Caco-2 (cell line): ENCODE results near the gene DLG2. TPM values are rescaled to one million over a fixed set of nuclear protein-coding genes. Genes with fewer than 3 reads are reported as not detected.

Experiments used
- BruUV-seq: library from RNA; stranded (reverse); fragments of 400-500 nt; replicated peaks from 2 replicates; lab custom pipeline; 2021; lab: Mats Ljungman, UMichigan
- CTCF ChIA-PET: fragments of 300-600 bp; sonication (Branson Sonifier 250); formaldehyde crosslinking; loops from one replicate; lab custom pipeline; 2022; ENCODE audit warnings: antibody characterized with exemption; lab: Charles Lee
- POLR2A ChIA-PET: fragments of 300-600 bp; sonication (Branson Sonifier 250); formaldehyde crosslinking; loops from one replicate; lab custom pipeline; 2022; ENCODE audit warnings: antibody characterized with exemption; lab: Charles Lee
- DNase-seq, 2 experiments: peaks; one replicate each; pipeline versions ENCODE4 v3.0.0 to v3.0.0-alpha.2; 2020 to 2022
- H3K27me3 ChIP-seq: replicated peaks from 2 replicates; pipeline ENCODE4 v1.6.0; 2011; ENCODE audit warnings: low read length; ENCODE audit not compliant: control insufficient read depth, insufficient read depth
- H3K36me3 ChIP-seq: 2 replicates; pipeline ENCODE4 v1.5.1; 2011; ENCODE audit warnings: low read length; ENCODE audit not compliant: control insufficient read depth, insufficient read depth
- H3K4me1 ChIP-seq: fragments of 250-450 bp; sonication (Bioruptor Pico); 2 replicates; pipeline ENCODE4 v1.5.1; 2020; ENCODE audit warnings: mild to moderate bottlenecking
- H3K4me3 ChIP-seq: 2 replicates; pipeline ENCODE4 v1.5.1; 2011; ENCODE audit warnings: low read depth, mild to moderate bottlenecking, control low read depth, low read length
- H3K9me3 ChIP-seq: fragments of 250-450 bp; sonication (Bioruptor Pico); 2 replicates; pipeline ENCODE4 v1.5.1; 2020; ENCODE audit warnings: mild to moderate bottlenecking, moderate library complexity
- H3K27ac Mint-ChIP-seq: one replicate; pipeline ENCODE4 v1.8.0; 2022; ENCODE audit warnings: mixed read lengths; ENCODE audit not compliant: unreplicated experiment
- H3K27me3 Mint-ChIP-seq: one replicate; pipeline ENCODE4 v1.8.0; 2022; ENCODE audit warnings: mixed read lengths; ENCODE audit not compliant: insufficient read depth, unreplicated experiment
- H3K36me3 Mint-ChIP-seq: one replicate; pipeline ENCODE4 v1.8.0; 2022; ENCODE audit warnings: mild to moderate bottlenecking, mixed read lengths; ENCODE audit not compliant: insufficient read depth, unreplicated experiment
- H3K4me1 Mint-ChIP-seq: one replicate; pipeline ENCODE4 v1.8.0; 2022; ENCODE audit warnings: low read depth, mixed read lengths; ENCODE audit not compliant: unreplicated experiment
- H3K4me3 Mint-ChIP-seq: one replicate; pipeline ENCODE4 v1.8.0; 2022; ENCODE audit warnings: mild to moderate bottlenecking, moderate library complexity, mixed read lengths; ENCODE audit not compliant: unreplicated experiment
- H3K9me3 Mint-ChIP-seq: one replicate; pipeline ENCODE4 v1.8.0; 2022; ENCODE audit warnings: mixed read lengths; ENCODE audit not compliant: unreplicated experiment
- intact Hi-C: fragments of 100-400 bp; cut with micrococcal nuclease; formaldehyde crosslinking; loops from one replicate; pipeline ENCODE4 v1.10.0; 2022; ENCODE audit not compliant: unreplicated experiment
- total RNA-seq: library from RNA; stranded (reverse); gene quantifications from 2 replicates; pipeline ENCODE4 v1.2.3, GENCODE V29; 2022
- TF ChIP-seq, protein P1 (sequence below), 2 experiments: fragments of 200-600 bp in 1 of 2; IDR thresholded peaks; 1 replicate in 1 of 2; 2 replicates in 1 of 2; pipeline versions ENCODE4 v1.5.1 to v1.8.0; 2011 to 2022; ENCODE audit warnings: antibody characterized with exemption in 1 of 2, control low read depth in 1 of 2, inconsistent platforms in 1 of 2, low read depth in 1 of 2, low read length in 1 of 2, mild to moderate bottlenecking in 1 of 2, moderate library complexity in 1 of 2; ENCODE audit not compliant: insufficient read depth in 1 of 2, severe bottlenecking in 1 of 2, unreplicated experiment in 1 of 2

DLG2 gene
- total RNA-seq, 1 experiment from 2014 or later = 21.6 TPM

DNA sequence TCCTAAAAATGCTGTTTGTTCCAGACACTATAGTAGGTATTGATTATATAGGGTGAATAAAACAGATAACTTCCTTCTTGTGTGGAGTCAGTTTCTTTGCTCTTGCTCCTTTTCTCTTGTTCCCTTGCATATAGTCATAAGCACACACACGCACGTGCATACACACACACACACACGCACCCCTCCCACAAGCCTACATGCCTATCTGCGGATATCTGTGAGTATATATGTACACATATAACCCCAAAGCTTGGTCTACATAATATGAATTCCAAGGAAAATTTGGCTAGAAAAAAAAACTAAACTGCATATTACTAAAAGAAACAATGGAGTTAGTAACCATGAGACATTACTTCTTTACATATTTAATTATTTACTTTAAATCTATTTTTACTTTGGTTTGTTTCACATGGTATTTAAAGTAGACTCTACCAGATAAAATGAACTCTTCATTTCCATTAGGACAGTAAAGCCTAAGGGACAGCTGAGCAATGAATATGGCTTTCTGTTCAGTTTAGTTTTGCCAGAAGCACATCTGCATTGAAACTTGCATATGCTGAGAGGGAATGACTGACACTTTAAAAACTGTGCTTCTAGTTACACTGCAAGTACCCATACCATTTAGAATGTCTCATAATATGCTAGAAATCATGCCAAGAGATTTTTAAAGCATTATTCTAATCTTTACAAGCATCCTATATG, 676.4 kb downstream of the DLG2 start:
- H3K36me3 ChIP-seq = no peaks in the 10 kb centered on the region
- no peak overlapping the region for H3K27ac Mint-ChIP-seq
- no peak for DNase-seq
- no peaks in the 10 kb centered on the region for H3K27me3 ChIP-seq
- H3K9me3 ChIP-seq = no peaks in the 10 kb centered on the region
- ChIA-PET CTCF (no interaction called here), POLR2A (no interaction called here)
- H3K4me3 ChIP-seq = no peak overlapping the region
- H3K36me3 Mint-ChIP-seq = no peaks in the 10 kb centered on the region
- no TSS peak for BruUV-seq
- peaks cover 6% of the 10 kb centered on the region for H3K4me1 Mint-ChIP-seq
- H3K4me1 ChIP-seq = no peaks in the 10 kb centered on the region
- no peaks in the 10 kb centered on the region for H3K27me3 Mint-ChIP-seq
- TF ChIP-seq, protein P1, sequence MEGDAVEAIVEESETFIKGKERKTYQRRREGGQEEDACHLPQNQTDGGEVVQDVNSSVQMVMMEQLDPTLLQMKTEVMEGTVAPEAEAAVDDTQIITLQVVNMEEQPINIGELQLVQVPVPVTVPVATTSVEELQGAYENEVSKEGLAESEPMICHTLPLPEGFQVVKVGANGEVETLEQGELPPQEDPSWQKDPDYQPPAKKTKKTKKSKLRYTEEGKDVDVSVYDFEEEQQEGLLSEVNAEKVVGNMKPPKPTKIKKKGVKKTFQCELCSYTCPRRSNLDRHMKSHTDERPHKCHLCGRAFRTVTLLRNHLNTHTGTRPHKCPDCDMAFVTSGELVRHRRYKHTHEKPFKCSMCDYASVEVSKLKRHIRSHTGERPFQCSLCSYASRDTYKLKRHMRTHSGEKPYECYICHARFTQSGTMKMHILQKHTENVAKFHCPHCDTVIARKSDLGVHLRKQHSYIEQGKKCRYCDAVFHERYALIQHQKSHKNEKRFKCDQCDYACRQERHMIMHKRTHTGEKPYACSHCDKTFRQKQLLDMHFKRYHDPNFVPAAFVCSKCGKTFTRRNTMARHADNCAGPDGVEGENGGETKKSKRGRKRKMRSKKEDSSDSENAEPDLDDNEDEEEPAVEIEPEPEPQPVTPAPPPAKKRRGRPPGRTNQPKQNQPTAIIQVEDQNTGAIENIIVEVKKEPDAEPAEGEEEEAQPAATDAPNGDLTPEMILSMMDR (IDR thresholded peaks at IDR 0.05; ENCODE audit: insufficient read depth in 1 of 2, low read depth in 1 of 2, low read length in 1 of 2, severe bottlenecking in 1 of 2, unreplicated experiment in 1 of 2) = no peak
- H3K4me3 Mint-ChIP-seq = no peak overlapping the region
- intact Hi-C loops = no loop called here
- H3K9me3 Mint-ChIP-seq = no peaks in the 10 kb centered on the region

DNA sequence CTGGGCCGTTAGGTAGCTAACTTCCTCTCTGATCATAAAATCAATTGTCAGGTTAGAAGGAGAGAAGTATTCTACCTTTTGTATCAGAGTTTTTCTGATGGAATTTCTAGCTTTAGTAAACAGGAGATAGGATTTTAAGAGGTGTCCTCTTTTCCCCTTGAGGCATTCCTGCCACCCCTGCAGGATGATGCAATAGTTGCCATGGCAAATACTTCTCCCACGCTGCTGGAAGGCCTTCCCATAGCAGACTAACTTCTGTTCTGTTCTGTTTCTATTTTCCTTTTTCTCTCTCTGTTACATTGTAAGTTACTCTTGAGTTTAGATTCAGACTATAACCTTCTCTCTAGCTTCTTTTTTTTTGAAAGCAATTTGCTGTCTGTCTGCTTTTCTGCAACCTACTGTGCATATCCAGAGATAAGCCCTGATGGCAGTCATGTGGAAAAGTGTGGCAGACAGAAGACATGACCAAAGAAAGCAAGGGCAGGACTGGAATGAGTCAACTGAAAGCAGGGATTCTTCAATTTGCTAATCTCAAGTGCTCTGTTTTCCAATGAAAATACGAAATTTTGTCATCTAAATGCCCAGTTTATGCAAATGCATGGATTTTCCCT, 679.1 kb downstream of the DLG2 start:
- Mint-ChIP-seq H3K9me3 (peaks cover 19% of the 10 kb centered on the region), H3K36me3 (no peaks in the 10 kb centered on the region), H3K4me3 (no peak overlapping the region), H3K27ac (no peak overlapping the region), H3K4me1 (peaks cover 6% of the 10 kb centered on the region), H3K27me3 (no peaks in the 10 kb centered on the region)
- Histone ChIP-seq H3K36me3 (no peaks in the 10 kb centered on the region), H3K4me3 (no peak overlapping the region), H3K9me3 (no peaks in the 10 kb centered on the region), H3K27me3 (no peaks in the 10 kb centered on the region), H3K4me1 (no peaks in the 10 kb centered on the region)
- ChIA-PET CTCF (no interaction called here), POLR2A (no interaction called here)
- intact Hi-C loops = no loop called here
- TF ChIP-seq, protein P1 (IDR thresholded peaks at IDR 0.05; ENCODE audit: insufficient read depth in 1 of 2, low read depth in 1 of 2, low read length in 1 of 2, severe bottlenecking in 1 of 2, unreplicated experiment in 1 of 2) = no peak
- DNase-seq = peak in 1 of 2 experiments; percentile 18
- BruUV-seq = no TSS peak

DNA sequence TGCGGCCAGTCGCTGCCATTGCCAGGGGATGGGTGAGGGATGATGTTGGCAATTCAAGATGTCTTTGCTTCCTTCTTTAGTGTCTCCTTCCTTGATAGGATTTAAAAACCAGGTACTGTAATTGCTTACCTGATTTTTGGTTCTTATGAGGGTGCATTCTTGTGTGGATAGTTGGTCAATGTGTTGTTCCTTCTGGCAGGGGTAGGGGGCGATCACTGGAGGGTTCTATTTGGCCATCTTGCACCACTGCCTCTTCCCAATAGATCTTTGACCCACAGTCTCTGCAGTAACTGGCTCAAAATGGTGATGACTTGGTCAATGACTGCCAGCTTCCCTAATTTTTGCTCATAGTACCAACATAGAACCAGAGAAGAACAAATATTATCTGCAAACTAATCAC, 680.1 kb downstream of the DLG2 start:
- CTCF ChIA-PET = no interaction called here
- BruUV-seq = no TSS peak

More for the DNA sequence above, 680.1 kb downstream of the DLG2 start:
- intact Hi-C loops = no loop called here
- Histone ChIP-seq H3K9me3 (no peaks in the 10 kb centered on the region), H3K36me3 (no peaks in the 10 kb centered on the region), H3K4me1 (no peaks in the 10 kb centered on the region), H3K27me3 (no peaks in the 10 kb centered on the region), H3K4me3 (no peak overlapping the region)
- Mint-ChIP-seq H3K27ac (no peak overlapping the region), H3K36me3 (no peaks in the 10 kb centered on the region), H3K4me1 (peaks cover 6% of the 10 kb centered on the region), H3K9me3 (peaks cover 19% of the 10 kb centered on the region), H3K27me3 (no peaks in the 10 kb centered on the region), H3K4me3 (no peak overlapping the region)
- DNase-seq = no peak
- TF ChIP-seq, protein P1 (IDR thresholded peaks at IDR 0.05; ENCODE audit: insufficient read depth in 1 of 2, low read depth in 1 of 2, low read length in 1 of 2, severe bottlenecking in 1 of 2, unreplicated experiment in 1 of 2) = no peak
- POLR2A ChIA-PET = no interaction called here
